HepG2 (cell line): ENCODE results near the gene CCL23. TPM values are rescaled to one million over a fixed set of nuclear protein-coding genes. Genes with fewer than 3 reads are reported as not detected.

Source experiments
- PHF20 ChIP-seq: sonication (generic); formaldehyde crosslinking; IDR thresholded peaks from 2 replicates; pipeline ENCODE4 v1.5.0; 2020; ENCODE audit warnings: mild to moderate bottlenecking, missing genetic modification reagents
- SATB2 ChIP-seq: sonication (generic); formaldehyde crosslinking; IDR thresholded peaks from 2 replicates; pipeline ENCODE4 v1.5.0; 2020; ENCODE audit warnings: missing genetic modification reagents
- ZC3H13 ChIP-seq: sonication (generic); formaldehyde crosslinking; IDR thresholded peaks from 2 replicates; pipeline ENCODE4 v1.8.1; 2023; ENCODE audit warnings: mild to moderate bottlenecking, missing genetic modification reagents, moderate library complexity
- ZNF121 ChIP-seq: sonication (generic); formaldehyde crosslinking; IDR thresholded peaks from 2 replicates; pipeline ENCODE4 v1.5.0; 2020; ENCODE audit warnings: mild to moderate bottlenecking, missing genetic modification reagents
- ZNF335 ChIP-seq: sonication (generic); formaldehyde crosslinking; IDR thresholded peaks from 2 replicates; pipeline ENCODE4 v1.4.0; 2020; ENCODE audit warnings: missing genetic modification reagents
- ZNF616 ChIP-seq: sonication (generic); formaldehyde crosslinking; IDR thresholded peaks from 2 replicates; pipeline ENCODE4 v1.5.0; 2020; ENCODE audit warnings: low read depth, mild to moderate bottlenecking, missing genetic modification reagents
- ZNF777 ChIP-seq: sonication (generic); formaldehyde crosslinking; IDR thresholded peaks from 2 replicates; pipeline ENCODE4 v1.4.0; 2020; ENCODE audit warnings: missing genetic modification reagents
- polyA plus RNA-seq, 8 experiments: library from polyadenylated mRNA; depleted of rRNA in 3 of 8; stranded (reverse) in 7 of 8; unstranded in 1 of 8; fragments of >200 nt; fragmentation: Illumina TruSeq in 4 of 8; extraction: Trizol in 4 of 8; gene quantifications; 2 replicates each; pipeline versions ENCODE4 v1.2.1 to v1.2.3, GENCODE V29; 2011 to 2016; ENCODE audit warnings: low read depth in 4 of 8, missing spikeins in 1 of 8, mixed read lengths in 1 of 8; ENCODE audit not compliant: insufficient read depth in 1 of 8
- total RNA-seq, 5 experiments: library from RNA; depleted of rRNA; stranded (reverse); fragments of >200 nt; fragmentation: Illumina TruSeq; extraction: Trizol; gene quantifications; 2 replicates each; pipeline ENCODE4 v1.2.3, GENCODE V29; 2016; ENCODE audit warnings: low read depth in 1 of 5
- TF ChIP-seq, protein P1 (sequence below): sonication (generic); formaldehyde crosslinking; IDR thresholded peaks from 2 replicates; pipeline ENCODE4 v1.5.0; 2020; ENCODE audit warnings: missing genetic modification reagents
- TF ChIP-seq, protein P2 (sequence below): IDR thresholded peaks from 2 replicates; pipeline ENCODE4 v1.6.1; 2016; ENCODE audit warnings: low read depth, missing genetic modification reagents, missing compliant biosample characterization
- TF ChIP-seq, protein P3 (sequence below): IDR thresholded peaks from 2 replicates; pipeline ENCODE4 v1.6.1; 2016
- TF ChIP-seq, protein P4 (sequence below): IDR thresholded peaks from 2 replicates; pipeline ENCODE4 v1.6.1; 2016; ENCODE audit warnings: missing genetic modification reagents, missing compliant biosample characterization
- TF ChIP-seq, protein P5 (sequence below): sonication (generic); formaldehyde crosslinking; IDR thresholded peaks from 2 replicates; pipeline ENCODE4 v1.4.0; 2020; ENCODE audit warnings: missing genetic modification reagents
- TF ChIP-seq, protein P6 (sequence below): sonication (generic); formaldehyde crosslinking; IDR thresholded peaks from 2 replicates; pipeline ENCODE4 v1.4.0; 2020; ENCODE audit warnings: missing genetic modification reagents, borderline replicate concordance

CCL23 gene
- total and polyA plus RNA-seq, 2 of the 13 experiments (the other 11 are each of a cell fraction or from before 2014, with no cell fraction given): not detected

DNA sequence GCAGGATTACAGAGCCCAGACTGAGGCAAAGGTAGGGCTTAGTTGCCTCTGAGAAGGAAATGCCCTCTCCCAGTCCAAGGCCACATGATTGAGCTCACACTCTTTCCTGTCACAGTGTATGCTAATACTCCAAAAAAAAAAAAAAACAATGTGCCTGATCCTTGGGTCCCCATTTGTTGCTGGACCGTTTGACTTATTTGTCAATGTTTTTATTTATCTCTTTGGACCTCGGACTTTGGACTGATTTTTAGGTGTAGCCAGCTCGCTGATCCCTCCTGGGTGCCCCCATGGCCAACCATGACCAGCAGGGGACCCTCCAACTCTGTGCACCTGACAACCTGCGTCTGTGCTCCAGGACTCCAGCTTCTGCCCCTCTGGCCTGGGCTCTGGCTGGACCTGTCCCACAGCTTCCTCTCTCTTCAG is 35.9 kb downstream of the CCL23 start (continued):
- TF ChIP-seq PHF20 (CRISPR knock-in tag) (no peak), ZNF777 (no peak), ZNF121 (CRISPR knock-in tag) (0 out of 2 replicates have a peak, but pooled peaks have one; percentile 20), ZC3H13 (no peak), ZNF616 (CRISPR knock-in tag) (no peak), SATB2 (no peak), ZNF335 (CRISPR knock-in tag) (no peak; the same call in 1 of the 2 replicates)
- TF ChIP-seq, protein P1, sequence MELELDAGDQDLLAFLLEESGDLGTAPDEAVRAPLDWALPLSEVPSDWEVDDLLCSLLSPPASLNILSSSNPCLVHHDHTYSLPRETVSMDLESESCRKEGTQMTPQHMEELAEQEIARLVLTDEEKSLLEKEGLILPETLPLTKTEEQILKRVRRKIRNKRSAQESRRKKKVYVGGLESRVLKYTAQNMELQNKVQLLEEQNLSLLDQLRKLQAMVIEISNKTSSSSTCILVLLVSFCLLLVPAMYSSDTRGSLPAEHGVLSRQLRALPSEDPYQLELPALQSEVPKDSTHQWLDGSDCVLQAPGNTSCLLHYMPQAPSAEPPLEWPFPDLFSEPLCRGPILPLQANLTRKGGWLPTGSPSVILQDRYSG (CRISPR knock-in tag): 0 out of 2 replicates have a peak, but pooled peaks have one; percentile 32
- TF ChIP-seq, protein P2, sequence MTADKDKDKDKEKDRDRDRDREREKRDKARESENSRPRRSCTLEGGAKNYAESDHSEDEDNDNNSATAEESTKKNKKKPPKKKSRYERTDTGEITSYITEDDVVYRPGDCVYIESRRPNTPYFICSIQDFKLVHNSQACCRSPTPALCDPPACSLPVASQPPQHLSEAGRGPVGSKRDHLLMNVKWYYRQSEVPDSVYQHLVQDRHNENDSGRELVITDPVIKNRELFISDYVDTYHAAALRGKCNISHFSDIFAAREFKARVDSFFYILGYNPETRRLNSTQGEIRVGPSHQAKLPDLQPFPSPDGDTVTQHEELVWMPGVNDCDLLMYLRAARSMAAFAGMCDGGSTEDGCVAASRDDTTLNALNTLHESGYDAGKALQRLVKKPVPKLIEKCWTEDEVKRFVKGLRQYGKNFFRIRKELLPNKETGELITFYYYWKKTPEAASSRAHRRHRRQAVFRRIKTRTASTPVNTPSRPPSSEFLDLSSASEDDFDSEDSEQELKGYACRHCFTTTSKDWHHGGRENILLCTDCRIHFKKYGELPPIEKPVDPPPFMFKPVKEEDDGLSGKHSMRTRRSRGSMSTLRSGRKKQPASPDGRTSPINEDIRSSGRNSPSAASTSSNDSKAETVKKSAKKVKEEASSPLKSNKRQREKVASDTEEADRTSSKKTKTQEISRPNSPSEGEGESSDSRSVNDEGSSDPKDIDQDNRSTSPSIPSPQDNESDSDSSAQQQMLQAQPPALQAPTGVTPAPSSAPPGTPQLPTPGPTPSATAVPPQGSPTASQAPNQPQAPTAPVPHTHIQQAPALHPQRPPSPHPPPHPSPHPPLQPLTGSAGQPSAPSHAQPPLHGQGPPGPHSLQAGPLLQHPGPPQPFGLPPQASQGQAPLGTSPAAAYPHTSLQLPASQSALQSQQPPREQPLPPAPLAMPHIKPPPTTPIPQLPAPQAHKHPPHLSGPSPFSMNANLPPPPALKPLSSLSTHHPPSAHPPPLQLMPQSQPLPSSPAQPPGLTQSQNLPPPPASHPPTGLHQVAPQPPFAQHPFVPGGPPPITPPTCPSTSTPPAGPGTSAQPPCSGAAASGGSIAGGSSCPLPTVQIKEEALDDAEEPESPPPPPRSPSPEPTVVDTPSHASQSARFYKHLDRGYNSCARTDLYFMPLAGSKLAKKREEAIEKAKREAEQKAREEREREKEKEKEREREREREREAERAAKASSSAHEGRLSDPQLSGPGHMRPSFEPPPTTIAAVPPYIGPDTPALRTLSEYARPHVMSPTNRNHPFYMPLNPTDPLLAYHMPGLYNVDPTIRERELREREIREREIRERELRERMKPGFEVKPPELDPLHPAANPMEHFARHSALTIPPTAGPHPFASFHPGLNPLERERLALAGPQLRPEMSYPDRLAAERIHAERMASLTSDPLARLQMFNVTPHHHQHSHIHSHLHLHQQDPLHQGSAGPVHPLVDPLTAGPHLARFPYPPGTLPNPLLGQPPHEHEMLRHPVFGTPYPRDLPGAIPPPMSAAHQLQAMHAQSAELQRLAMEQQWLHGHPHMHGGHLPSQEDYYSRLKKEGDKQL (CRISPR knock-in tag): no peak
- TF ChIP-seq, protein P3, sequence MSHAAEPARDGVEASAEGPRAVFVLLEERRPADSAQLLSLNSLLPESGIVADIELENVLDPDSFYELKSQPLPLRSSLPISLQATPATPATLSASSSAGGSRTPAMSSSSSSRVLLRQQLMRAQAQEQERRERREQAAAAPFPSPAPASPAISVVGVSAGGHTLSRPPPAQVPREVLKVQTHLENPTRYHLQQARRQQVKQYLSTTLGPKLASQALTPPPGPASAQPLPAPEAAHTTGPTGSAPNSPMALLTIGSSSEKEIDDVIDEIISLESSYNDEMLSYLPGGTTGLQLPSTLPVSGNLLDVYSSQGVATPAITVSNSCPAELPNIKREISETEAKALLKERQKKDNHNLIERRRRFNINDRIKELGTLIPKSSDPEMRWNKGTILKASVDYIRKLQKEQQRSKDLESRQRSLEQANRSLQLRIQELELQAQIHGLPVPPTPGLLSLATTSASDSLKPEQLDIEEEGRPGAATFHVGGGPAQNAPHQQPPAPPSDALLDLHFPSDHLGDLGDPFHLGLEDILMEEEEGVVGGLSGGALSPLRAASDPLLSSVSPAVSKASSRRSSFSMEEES: no peak
- TF ChIP-seq, protein P4, sequence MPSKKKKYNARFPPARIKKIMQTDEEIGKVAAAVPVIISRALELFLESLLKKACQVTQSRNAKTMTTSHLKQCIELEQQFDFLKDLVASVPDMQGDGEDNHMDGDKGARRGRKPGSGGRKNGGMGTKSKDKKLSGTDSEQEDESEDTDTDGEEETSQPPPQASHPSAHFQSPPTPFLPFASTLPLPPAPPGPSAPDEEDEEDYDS (CRISPR knock-in tag): no peak
- TF ChIP-seq, protein P5, sequence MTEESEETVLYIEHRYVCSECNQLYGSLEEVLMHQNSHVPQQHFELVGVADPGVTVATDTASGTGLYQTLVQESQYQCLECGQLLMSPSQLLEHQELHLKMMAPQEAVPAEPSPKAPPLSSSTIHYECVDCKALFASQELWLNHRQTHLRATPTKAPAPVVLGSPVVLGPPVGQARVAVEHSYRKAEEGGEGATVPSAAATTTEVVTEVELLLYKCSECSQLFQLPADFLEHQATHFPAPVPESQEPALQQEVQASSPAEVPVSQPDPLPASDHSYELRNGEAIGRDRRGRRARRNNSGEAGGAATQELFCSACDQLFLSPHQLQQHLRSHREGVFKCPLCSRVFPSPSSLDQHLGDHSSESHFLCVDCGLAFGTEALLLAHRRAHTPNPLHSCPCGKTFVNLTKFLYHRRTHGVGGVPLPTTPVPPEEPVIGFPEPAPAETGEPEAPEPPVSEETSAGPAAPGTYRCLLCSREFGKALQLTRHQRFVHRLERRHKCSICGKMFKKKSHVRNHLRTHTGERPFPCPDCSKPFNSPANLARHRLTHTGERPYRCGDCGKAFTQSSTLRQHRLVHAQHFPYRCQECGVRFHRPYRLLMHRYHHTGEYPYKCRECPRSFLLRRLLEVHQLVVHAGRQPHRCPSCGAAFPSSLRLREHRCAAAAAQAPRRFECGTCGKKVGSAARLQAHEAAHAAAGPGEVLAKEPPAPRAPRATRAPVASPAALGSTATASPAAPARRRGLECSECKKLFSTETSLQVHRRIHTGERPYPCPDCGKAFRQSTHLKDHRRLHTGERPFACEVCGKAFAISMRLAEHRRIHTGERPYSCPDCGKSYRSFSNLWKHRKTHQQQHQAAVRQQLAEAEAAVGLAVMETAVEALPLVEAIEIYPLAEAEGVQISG (CRISPR knock-in tag): no peak
- TF ChIP-seq, protein P6, sequence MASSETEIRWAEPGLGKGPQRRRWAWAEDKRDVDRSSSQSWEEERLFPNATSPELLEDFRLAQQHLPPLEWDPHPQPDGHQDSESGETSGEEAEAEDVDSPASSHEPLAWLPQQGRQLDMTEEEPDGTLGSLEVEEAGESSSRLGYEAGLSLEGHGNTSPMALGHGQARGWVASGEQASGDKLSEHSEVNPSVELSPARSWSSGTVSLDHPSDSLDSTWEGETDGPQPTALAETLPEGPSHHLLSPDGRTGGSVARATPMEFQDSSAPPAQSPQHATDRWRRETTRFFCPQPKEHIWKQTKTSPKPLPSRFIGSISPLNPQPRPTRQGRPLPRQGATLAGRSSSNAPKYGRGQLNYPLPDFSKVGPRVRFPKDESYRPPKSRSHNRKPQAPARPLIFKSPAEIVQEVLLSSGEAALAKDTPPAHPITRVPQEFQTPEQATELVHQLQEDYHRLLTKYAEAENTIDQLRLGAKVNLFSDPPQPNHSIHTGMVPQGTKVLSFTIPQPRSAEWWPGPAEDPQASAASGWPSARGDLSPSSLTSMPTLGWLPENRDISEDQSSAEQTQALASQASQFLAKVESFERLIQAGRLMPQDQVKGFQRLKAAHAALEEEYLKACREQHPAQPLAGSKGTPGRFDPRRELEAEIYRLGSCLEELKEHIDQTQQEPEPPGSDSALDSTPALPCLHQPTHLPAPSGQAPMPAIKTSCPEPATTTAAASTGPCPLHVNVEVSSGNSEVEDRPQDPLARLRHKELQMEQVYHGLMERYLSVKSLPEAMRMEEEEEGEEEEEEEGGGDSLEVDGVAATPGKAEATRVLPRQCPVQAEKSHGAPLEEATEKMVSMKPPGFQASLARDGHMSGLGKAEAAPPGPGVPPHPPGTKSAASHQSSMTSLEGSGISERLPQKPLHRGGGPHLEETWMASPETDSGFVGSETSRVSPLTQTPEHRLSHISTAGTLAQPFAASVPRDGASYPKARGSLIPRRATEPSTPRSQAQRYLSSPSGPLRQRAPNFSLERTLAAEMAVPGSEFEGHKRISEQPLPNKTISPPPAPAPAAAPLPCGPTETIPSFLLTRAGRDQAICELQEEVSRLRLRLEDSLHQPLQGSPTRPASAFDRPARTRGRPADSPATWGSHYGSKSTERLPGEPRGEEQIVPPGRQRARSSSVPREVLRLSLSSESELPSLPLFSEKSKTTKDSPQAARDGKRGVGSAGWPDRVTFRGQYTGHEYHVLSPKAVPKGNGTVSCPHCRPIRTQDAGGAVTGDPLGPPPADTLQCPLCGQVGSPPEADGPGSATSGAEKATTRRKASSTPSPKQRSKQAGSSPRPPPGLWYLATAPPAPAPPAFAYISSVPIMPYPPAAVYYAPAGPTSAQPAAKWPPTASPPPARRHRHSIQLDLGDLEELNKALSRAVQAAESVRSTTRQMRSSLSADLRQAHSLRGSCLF (CRISPR knock-in tag): no peak
